OCI-LY3 (cell line): ENCODE data around the gene NAA25.
"Not testable (repeated sequence)": the region's sequence is repeated elsewhere in the genome, so short reads cannot be mapped to it uniquely, and the experiment has no call there.

Source experiments
- H2AFZ ChIP-seq: fragments of 200-600, 300-600 bp; shearing (Covaris generic); 2 replicates; pipeline ENCODE4 v1.6.0; 2014; ENCODE audit warnings: antibody characterized with exemption, low read depth, low read length
- H3K27ac ChIP-seq: fragments of 200-600, 300-600 bp; sonication (generic); 2 replicates; pipeline ENCODE4 v1.5.1; 2014; ENCODE audit warnings: mild to moderate bottlenecking, low read length, moderate library complexity, mixed read lengths
- H3K27me3 ChIP-seq: fragments of 200-600, 300-600 bp; sonication (generic); 2 replicates; pipeline ENCODE4 v1.6.1; 2014; ENCODE audit warnings: low read depth, low read length, mixed read lengths
- H3K36me3 ChIP-seq: fragments of 200-600, 300-600 bp; sonication (generic); replicated peaks from 2 replicates; pipeline ENCODE3; 2014; ENCODE audit warnings: low read depth, low read length, mixed read lengths
- H3K4me1 ChIP-seq: fragments of 300-600, 200-600 bp; sonication (generic); 2 replicates; pipeline ENCODE4 v1.6.1; 2014; ENCODE audit warnings: low read length, mixed read lengths
- H3K4me2 ChIP-seq: fragments of 200-600, 300-600 bp; sonication (generic); 2 replicates; pipeline ENCODE4 v1.6.1; 2014; ENCODE audit warnings: low read length, mixed read lengths
- H3K4me3 ChIP-seq: fragments of 300-600, 200-600 bp; sonication (generic); 2 replicates; pipeline ENCODE4 v1.5.1; 2014; ENCODE audit warnings: antibody characterized with exemption, mild to moderate bottlenecking, low read length, moderate library complexity
- H3K79me2 ChIP-seq: fragments of 300-600, 200-600 bp; shearing (Covaris generic); 2 replicates; pipeline ENCODE4 v1.6.1; 2014; ENCODE audit warnings: mild to moderate bottlenecking, low read length, mixed read lengths
- H3K9ac ChIP-seq: fragments of 300-600, 200-600 bp; shearing (Covaris generic); 2 replicates; pipeline ENCODE4 v1.6.0; 2014; ENCODE audit warnings: mild to moderate bottlenecking, low read length, moderate library complexity
- H3K9me3 ChIP-seq: fragments of 200-600, 300-600 bp; shearing (Covaris generic); 2 replicates; pipeline ENCODE4 v1.6.1; 2014; ENCODE audit warnings: low read length, mixed read lengths; ENCODE audit not compliant: insufficient read depth
- H4K20me1 ChIP-seq: fragments of 200-600, 300-600 bp; sonication (generic); 2 replicates; pipeline ENCODE4 v1.6.1; 2016; ENCODE audit warnings: low read length, mixed read lengths; ENCODE audit not compliant: insufficient read depth
- CTCF ChIP-seq: fragments of 200-600, 300-600 bp; sonication (generic); IDR thresholded peaks from 2 replicates; pipeline ENCODE4 v1.5.1; 2014; ENCODE audit warnings: antibody characterized with exemption, low read length, low read depth
- EZH2phosphoT487 ChIP-seq: fragments of 200-600 bp; shearing (Covaris generic); IDR thresholded peaks from 2 replicates; pipeline ENCODE4 v1.6.1; 2018; ENCODE audit warnings: antibody characterized with exemption, mixed run types, low read depth

Gene NAA25

GRCh38 chr12:112001576-112001975 lies 107.0 kb downstream of the NAA25 start:
- H3K9me3 ChIP-seq, result no peaks in the 10 kb centered on the region
- H3K4me2 ChIP-seq, result 0 out of 2 replicates have a peak overlapping the region, but pooled peaks have one; percentile 22
- H3K36me3 ChIP-seq, result peaks cover 16% of the 10 kb centered on the region
- H3K4me1 ChIP-seq, result peaks cover 34% of the 10 kb centered on the region
- no peak overlapping the region for H2AFZ ChIP-seq
- no peak overlapping the region for H3K9ac ChIP-seq
- no peaks in the 10 kb centered on the region for H3K79me2 ChIP-seq
- TF ChIP-seq EZH2phosphoT487, result no peak
- no peak for TF ChIP-seq CTCF
- H3K4me3 ChIP-seq, result no peak overlapping the region
- H3K27ac ChIP-seq, result no peak overlapping the region
- H3K27me3 ChIP-seq, result no peaks in the 10 kb centered on the region
- H4K20me1 ChIP-seq, result no peaks in the 10 kb centered on the region

GRCh38 chr12:112000820-112001219 lies 107.8 kb downstream of the NAA25 start:
- no peaks in the 10 kb centered on the region for H3K27me3 ChIP-seq
- peaks cover 26% of the 10 kb centered on the region for H3K4me1 ChIP-seq
- no peak overlapping the region for H3K27ac ChIP-seq
- no peak overlapping the region for H3K4me2 ChIP-seq
- no peak for TF ChIP-seq CTCF
- TF ChIP-seq EZH2phosphoT487, result no peak
- H4K20me1 ChIP-seq, result no peaks in the 10 kb centered on the region
- no peak overlapping the region for H3K4me3 ChIP-seq
- H3K9ac ChIP-seq, result no peak overlapping the region
- no peak overlapping the region for H2AFZ ChIP-seq
- no peaks in the 10 kb centered on the region for H3K9me3 ChIP-seq
- H3K79me2 ChIP-seq, result no peaks in the 10 kb centered on the region
- H3K36me3 ChIP-seq, result peaks cover 16% of the 10 kb centered on the region

- not testable (repeated sequence) for H3K27me3 ChIP-seq, H3K79me2 ChIP-seq, H3K9ac ChIP-seq, H2AFZ ChIP-seq, H3K4me2 ChIP-seq, H3K4me3 ChIP-seq, H3K9me3 ChIP-seq, H4K20me1 ChIP-seq, H3K27ac ChIP-seq
- H3K4me1 ChIP-seq, result peaks cover 27% of the 10 kb centered on the region
- H3K36me3 ChIP-seq, result peaks cover 18% of the 10 kb centered on the region
These were observed 109.5 kb downstream of the NAA25 start for GRCh38 chr12:111999129-111999528.

GRCh38 chr12:111998015-111998414 lies 110.6 kb downstream of the NAA25 start:
- Histone ChIP-seq H3K27ac (no peak overlapping the region), H3K9me3 (no peaks in the 10 kb centered on the region), H3K9ac (no peak overlapping the region), H3K27me3 (peaks cover 13% of the 10 kb centered on the region), H3K4me3 (no peak overlapping the region), H3K36me3 (peaks cover 11% of the 10 kb centered on the region), H3K4me1 (peaks cover 38% of the 10 kb centered on the region), H3K79me2 (no peaks in the 10 kb centered on the region), H3K4me2 (no peak overlapping the region), H2AFZ (no peak overlapping the region), H4K20me1 (peaks cover 10% of the 10 kb centered on the region)
- no peak for TF ChIP-seq EZH2phosphoT487
- no peak for TF ChIP-seq CTCF

GRCh38 chr12:111997300-111997699 lies 111.3 kb downstream of the NAA25 start:
- Histone ChIP-seq H3K4me3 (no peak overlapping the region), H3K79me2 (no peaks in the 10 kb centered on the region), H3K4me1 (peaks cover 38% of the 10 kb centered on the region), H3K27ac (no peak overlapping the region), H3K36me3 (peaks cover 6% of the 10 kb centered on the region), H3K9ac (no peak overlapping the region), H3K27me3 (peaks cover 16% of the 10 kb centered on the region), H2AFZ (no peak overlapping the region), H3K4me2 (no peak overlapping the region), H4K20me1 (peaks cover 13% of the 10 kb centered on the region), H3K9me3 (no peaks in the 10 kb centered on the region)
- no peak for TF ChIP-seq CTCF
- TF ChIP-seq EZH2phosphoT487, result no peak
